Measurements from ENCODE around the gene WASF2.
A peak's percentile ranks its signal among the peaks of the same experiment; 100 is the strongest.
"Not testable (repeated sequence)": the region's sequence is repeated elsewhere in the genome, so short reads cannot be mapped to it uniquely, and the experiment has no call there.

WASF2 gene

GRCh38 chr1:27471477-27471876 lies 18.5 kb downstream of the WASF2 start:
- H3K4me3 ChIP-seq, result no peak overlapping the region
- no peak overlapping the region for H3K27ac ChIP-seq

- no peak overlapping the region for H3K4me3 ChIP-seq
- H3K27ac ChIP-seq, result peak overlapping the region in 1 of 21 experiments; percentile 21
Observed at GRCh38 chr1:27469334-27469733, 20.6 kb downstream of the WASF2 start.

GRCh38 chr1:27468378-27468777 lies 21.6 kb downstream of the WASF2 start:
- not testable (repeated sequence) for H3K4me3 ChIP-seq
- H3K27ac ChIP-seq, result peak overlapping the region in 1 of 21 experiments; percentile 12

- H3K27ac ChIP-seq, result peak overlapping the region in 2 of 21 experiments; percentile 4 to 26
- no peak overlapping the region for H3K4me3 ChIP-seq
Observed at GRCh38 chr1:27464926-27465647, 24.9 kb downstream of the WASF2 start.

- not testable (repeated sequence) for H3K4me3 ChIP-seq
- peak overlapping the region in 2 of 21 experiments; percentile 26 to 34 for H3K27ac ChIP-seq
Observed at GRCh38 chr1:27463916-27464315, 26.1 kb downstream of the WASF2 start.

GRCh38 chr1:27458521-27458920 lies 31.4 kb downstream of the WASF2 start:
- peak overlapping the region in 1 of 21 experiments; percentile 42 for H3K27ac ChIP-seq
- H3K4me3 ChIP-seq, result not testable (repeated sequence)

- Histone ChIP-seq H3K27ac (peak overlapping the region in 14 of 21 experiments; percentile 3 to 75 (median 37)), H3K4me3 (no peak overlapping the region)
Observed at GRCh38 chr1:27455139-27455811, 34.7 kb downstream of the WASF2 start.

GRCh38 chr1:27454610-27455009 lies 35.4 kb downstream of the WASF2 start:
- Histone ChIP-seq H3K27ac (peak overlapping the region in 8 of 21 experiments; percentile 13 to 75 (median 45)), H3K4me3 (no peak overlapping the region)

- Histone ChIP-seq H3K27ac (peak overlapping the region in 2 of 21 experiments; percentile 5 to 54), H3K4me3 (no peak overlapping the region)
Observed at GRCh38 chr1:27451343-27451742, 38.6 kb downstream of the WASF2 start.

- Histone ChIP-seq H3K27ac (no peak overlapping the region), H3K4me3 (no peak overlapping the region)
Observed at GRCh38 chr1:27448982-27449381, 41.0 kb downstream of the WASF2 start.

GRCh38 chr1:27447883-27448282 lies 42.1 kb downstream of the WASF2 start:
- Histone ChIP-seq H3K27ac (peak overlapping the region in 1 of 21 experiments; percentile 9), H3K4me3 (no peak overlapping the region)

- Histone ChIP-seq H3K27ac (peak overlapping the region in 1 of 21 experiments; percentile 9), H3K4me3 (no peak overlapping the region)
Observed at GRCh38 chr1:27447399-27447798, 42.6 kb downstream of the WASF2 start.

GRCh38 chr1:27446496-27447020 lies 43.4 kb downstream of the WASF2 start:
- no peak overlapping the region for H3K4me3 ChIP-seq
- no peak overlapping the region for H3K27ac ChIP-seq

GRCh38 chr1:27445177-27445936 lies 44.6 kb downstream of the WASF2 start:
- Histone ChIP-seq H3K27ac (peak overlapping the region in 1 of 21 experiments; percentile 2), H3K4me3 (no peak overlapping the region)

GRCh38 chr1:27444632-27445031 lies 45.3 kb downstream of the WASF2 start:
- Histone ChIP-seq H3K27ac (peak overlapping the region in 2 of 21 experiments; percentile 2 to 41), H3K4me3 (no peak overlapping the region)

GRCh38 chr1:27439150-27439549 lies 50.8 kb downstream of the WASF2 start:
- H3K27ac ChIP-seq, result peak overlapping the region in 10 of 21 experiments; percentile 13 to 83 (median 32)
- H3K4me3 ChIP-seq, result no peak overlapping the region

GRCh38 chr1:27438621-27439061 lies 51.3 kb downstream of the WASF2 start:
- H3K27ac ChIP-seq, result peak overlapping the region in 13 of 21 experiments; percentile 5 to 83 (median 33)
- H3K4me3 ChIP-seq, result no peak overlapping the region

GRCh38 chr1:27436204-27437159 lies 53.5 kb downstream of the WASF2 start:
- Histone ChIP-seq H3K4me3 (no peak overlapping the region), H3K27ac (peak overlapping the region in 20 of 21 experiments; percentile 57 to 83 (median 73))

Measured in skin epidermis (tissue), 12 donors.